HT1080 (cell line): ENCODE measurements around the gene GAL3ST1. TPM values are rescaled to one million over a fixed set of nuclear protein-coding genes. Genes with fewer than 3 reads are reported as not detected.

Experiments
- DNase-seq: peaks from one replicate; pipeline ENCODE4 v3.0.0-alpha.2; 2015; ENCODE audit warnings: low read depth
- total RNA-seq: library from RNA; depleted of rRNA; stranded (reverse); fragments of >200 nt; shearing (Covaris generic); gene quantifications from 2 replicates; pipeline ENCODE4 v1.2.3, GENCODE V29; 2014; rRNA removed

GAL3ST1 gene
- total RNA-seq, 1 experiment from 2014 or later = not detected

GRCh38 chr22:30535182-30535581 is 39.3 kb downstream of the GAL3ST1 start:
- no peak for DNase-seq

- no peak for DNase-seq
Measured at GRCh38 chr22:30531651-30532608, 42.5 kb downstream of the GAL3ST1 start.

- no peak for DNase-seq
Measured at GRCh38 chr22:30526656-30527055, 47.8 kb downstream of the GAL3ST1 start.

GRCh38 chr22:30523646-30524489 is 50.6 kb downstream of the GAL3ST1 start:
- no peak for DNase-seq

- no peak for DNase-seq
Measured at GRCh38 chr22:30521368-30522156, 52.9 kb downstream of the GAL3ST1 start.

- no peak for DNase-seq
Measured at GRCh38 chr22:30519842-30520425, 54.5 kb downstream of the GAL3ST1 start.

GRCh38 chr22:30516731-30517130 is 57.7 kb downstream of the GAL3ST1 start:
- DNase-seq = no peak

GRCh38 chr22:30516273-30516672 is 58.2 kb downstream of the GAL3ST1 start:
- no peak for DNase-seq

- no peak for DNase-seq
Measured at GRCh38 chr22:30514252-30514651, 60.2 kb downstream of the GAL3ST1 start.

GRCh38 chr22:30513462-30513861 is 61.0 kb downstream of the GAL3ST1 start:
- no peak for DNase-seq

GRCh38 chr22:30511911-30512310 is 62.6 kb downstream of the GAL3ST1 start:
- no peak for DNase-seq

GRCh38 chr22:30511109-30511508 is 63.4 kb downstream of the GAL3ST1 start:
- no peak for DNase-seq

- DNase-seq = no peak
Measured at GRCh38 chr22:30508216-30508615, 66.2 kb downstream of the GAL3ST1 start.

- no peak for DNase-seq
Measured at GRCh38 chr22:30507670-30508069, 66.8 kb downstream of the GAL3ST1 start.

- DNase-seq = no peak
Measured at GRCh38 chr22:30506507-30506968, 67.9 kb downstream of the GAL3ST1 start.

Other genes starting within 250 kb of the GAL3ST1 start
- 11.1 and 12.9 TPM in 2 replicates for gene TBC1D10A, start 247.7 kb downstream of the GAL3ST1 start, total RNA-seq
- 54.1 and 133 TPM in 2 replicates for gene SF3A1, start 217.8 kb downstream of the GAL3ST1 start, total RNA-seq
- gene CCDC157, start 217.7 kb downstream of the GAL3ST1 start, total RNA-seq = 2.8 and 3.1 TPM in 2 replicates
- 13.8 and 14.6 TPM in 2 replicates for gene RNF215, start 187.3 kb downstream of the GAL3ST1 start, total RNA-seq
- gene SEC14L2, start 177.6 kb downstream of the GAL3ST1 start, total RNA-seq = 8.6 and 13.5 TPM in 2 replicates
- gene MTFP1, start 148.9 kb downstream of the GAL3ST1 start, total RNA-seq = 37.1 and 60.4 TPM in 2 replicates
- gene SEC14L3, start 102.6 kb downstream of the GAL3ST1 start, total RNA-seq = not detected in 2 replicates
- gene SEC14L4, start 69.0 kb downstream of the GAL3ST1 start, total RNA-seq = not detected in 2 replicates
- not detected in 2 replicates for gene SEC14L6, start 27.9 kb downstream of the GAL3ST1 start, total RNA-seq
- 178 and 181 TPM in 2 replicates for gene PES1, start 17.2 kb upstream of the GAL3ST1 start, total RNA-seq
- 5.3 and 7.4 TPM in 2 replicates for gene TCN2, start 32.5 kb upstream of the GAL3ST1 start, total RNA-seq
- 34.7 and 40.0 TPM in 2 replicates for gene SLC35E4, start 61.1 kb upstream of the GAL3ST1 start, total RNA-seq
- 6.9 and 7.9 TPM in 2 replicates for gene DUSP18, start 93.2 kb upstream of the GAL3ST1 start, total RNA-seq
- 22.5 and 24.3 TPM in 2 replicates for gene OSBP2, start 120.2 kb upstream of the GAL3ST1 start, total RNA-seq